GM18858 (cell line): ENCODE measurements around the gene CD160.
"Not testable (repeated sequence)": the region's sequence is repeated elsewhere in the genome, so short reads cannot be mapped to it uniquely, and the experiment has no call there.

Experiments
- ATAC-seq: cut with Tn5 transposase; IDR thresholded peaks from one replicate; pipeline ENCODE4 v1.9.1; 2021; ENCODE audit not compliant: unreplicated experiment

Gene CD160

GRCh38 chr1:145758116-145758515, 38.8 kb downstream of the CD160 start:
- no peak for ATAC-seq

- no peak for ATAC-seq
These were observed 39.3 kb downstream of the CD160 start for GRCh38 chr1:145758575-145758974.

GRCh38 chr1:145759721-145760120, 40.4 kb downstream of the CD160 start:
- ATAC-seq: no peak

- not testable (repeated sequence) for ATAC-seq
These were observed 41.2 kb downstream of the CD160 start for GRCh38 chr1:145760395-145760949.

GRCh38 chr1:145761498-145761897, 42.2 kb downstream of the CD160 start:
- ATAC-seq: not testable (repeated sequence)

- ATAC-seq: not testable (repeated sequence)
These were observed 42.7 kb downstream of the CD160 start for GRCh38 chr1:145762001-145762400.

- not testable (repeated sequence) for ATAC-seq
These were observed 45.1 kb downstream of the CD160 start for GRCh38 chr1:145764231-145764940.

- ATAC-seq: not testable (repeated sequence)
These were observed 45.8 kb downstream of the CD160 start for GRCh38 chr1:145765127-145765526.

- not testable (repeated sequence) for ATAC-seq
These were observed 46.5 kb downstream of the CD160 start for GRCh38 chr1:145765585-145766360.

- not testable (repeated sequence) for ATAC-seq
These were observed 47.6 kb downstream of the CD160 start for GRCh38 chr1:145766926-145767325.

- not testable (repeated sequence) for ATAC-seq
These were observed 48.7 kb downstream of the CD160 start for GRCh38 chr1:145768004-145768403.

- no peak for ATAC-seq
These were observed 51.8 kb downstream of the CD160 start for GRCh38 chr1:145771056-145771455.

- ATAC-seq: no peak
These were observed 54.1 kb downstream of the CD160 start for GRCh38 chr1:145773423-145773822.

GRCh38 chr1:145777357-145778145, 58.3 kb downstream of the CD160 start:
- no peak for ATAC-seq

- no peak for ATAC-seq
These were observed 58.8 kb downstream of the CD160 start for GRCh38 chr1:145778146-145778540.

- no peak for ATAC-seq
These were observed 63.2 kb downstream of the CD160 start for GRCh38 chr1:145782272-145783099.

- ATAC-seq: no peak
These were observed 65.1 kb downstream of the CD160 start for GRCh38 chr1:145784409-145784808.

- ATAC-seq: no peak
These were observed 66.2 kb downstream of the CD160 start for GRCh38 chr1:145785547-145785946.

GRCh38 chr1:145786271-145786670, 67.0 kb downstream of the CD160 start:
- no peak for ATAC-seq

GRCh38 chr1:145788580-145788979, 69.3 kb downstream of the CD160 start:
- ATAC-seq: no peak
